ENCODE results near the gene C8G.

The C8G gene

GRCh38 chr9:136982232-136983051 is 37.4 kb downstream of the C8G start, which contains the start of gene LCNL1:
Gene LCNL1 (plus strand): TSS chr9:136982993. CDS start chr9:136983587, 594 bp downstream.
- no peak for DNase-seq (ENCODE audit: low read depth in 2 of 2)

- DNase-seq (ENCODE audit: low read depth in 2 of 2): no peak
Observed at GRCh38 chr9:136983167-136983566, 38.1 kb downstream of the C8G start.

GRCh38 chr9:136983656-136984314 is 38.7 kb downstream of the C8G start:
- DNase-seq (ENCODE audit: low read depth in 2 of 2): no peak

- DNase-seq (ENCODE audit: low read depth in 2 of 2): no peak
Observed at GRCh38 chr9:136984464-136985026, 39.5 kb downstream of the C8G start.

- no peak for DNase-seq (ENCODE audit: low read depth in 2 of 2)
Observed at GRCh38 chr9:136985027-136985602, 40.1 kb downstream of the C8G start.

- no peak for DNase-seq (ENCODE audit: low read depth in 2 of 2)
Observed at GRCh38 chr9:136985853-136986252, 40.8 kb downstream of the C8G start.

GRCh38 chr9:136988872-136989271 is 43.8 kb downstream of the C8G start:
- DNase-seq (ENCODE audit: low read depth in 2 of 2): no peak

GRCh38 chr9:136990242-136990911 is 45.3 kb downstream of the C8G start:
- DNase-seq (ENCODE audit: low read depth in 2 of 2): no peak

GRCh38 chr9:136991993-136992818 is 47.2 kb downstream of the C8G start, which contains the start of gene PAXX:
Gene PAXX (plus strand): TSS chr9:136992422. CDS start chr9:136992444, 22 bp downstream.
- DNase-seq (ENCODE audit: low read depth in 2 of 2): peak; percentile 87 to 96

GRCh38 chr9:136992819-136993369 is 47.9 kb downstream of the C8G start:
- no peak for DNase-seq (ENCODE audit: low read depth in 2 of 2)

GRCh38 chr9:136994180-136994887 is 49.3 kb downstream of the C8G start:
- DNase-seq (ENCODE audit: low read depth in 2 of 2): no peak

- no peak for DNase-seq (ENCODE audit: low read depth in 2 of 2)
Observed at GRCh38 chr9:136994888-136995230, 49.8 kb downstream of the C8G start.

GRCh38 chr9:136995362-136995761 is 50.3 kb downstream of the C8G start:
- DNase-seq (ENCODE audit: low read depth in 2 of 2): no peak

- no peak for DNase-seq (ENCODE audit: low read depth in 2 of 2)
Observed at GRCh38 chr9:136995772-136996311, 50.8 kb downstream of the C8G start.

All from stimulated activated CD4-positive, alpha-beta T cell treated with anti-CD3 and anti-CD28 coated beads, Interleukin-15, amount 100 ng/mL, for 48 hours (primary cell).